ENCODE measurements around the gene TNFRSF17. TPM values are rescaled to one million over a fixed set of nuclear protein-coding genes. Genes with fewer than 3 reads are reported as not detected.

TNFRSF17 gene
- total RNA-seq: not detected

GRCh38 chr16:11964761-11965551 lies at the start of gene TNFRSF17:
TSS of gene TNFRSF17 (plus strand) at chr16:11965210. CDS start at chr16:11965325, 115 bp downstream.

DNA sequence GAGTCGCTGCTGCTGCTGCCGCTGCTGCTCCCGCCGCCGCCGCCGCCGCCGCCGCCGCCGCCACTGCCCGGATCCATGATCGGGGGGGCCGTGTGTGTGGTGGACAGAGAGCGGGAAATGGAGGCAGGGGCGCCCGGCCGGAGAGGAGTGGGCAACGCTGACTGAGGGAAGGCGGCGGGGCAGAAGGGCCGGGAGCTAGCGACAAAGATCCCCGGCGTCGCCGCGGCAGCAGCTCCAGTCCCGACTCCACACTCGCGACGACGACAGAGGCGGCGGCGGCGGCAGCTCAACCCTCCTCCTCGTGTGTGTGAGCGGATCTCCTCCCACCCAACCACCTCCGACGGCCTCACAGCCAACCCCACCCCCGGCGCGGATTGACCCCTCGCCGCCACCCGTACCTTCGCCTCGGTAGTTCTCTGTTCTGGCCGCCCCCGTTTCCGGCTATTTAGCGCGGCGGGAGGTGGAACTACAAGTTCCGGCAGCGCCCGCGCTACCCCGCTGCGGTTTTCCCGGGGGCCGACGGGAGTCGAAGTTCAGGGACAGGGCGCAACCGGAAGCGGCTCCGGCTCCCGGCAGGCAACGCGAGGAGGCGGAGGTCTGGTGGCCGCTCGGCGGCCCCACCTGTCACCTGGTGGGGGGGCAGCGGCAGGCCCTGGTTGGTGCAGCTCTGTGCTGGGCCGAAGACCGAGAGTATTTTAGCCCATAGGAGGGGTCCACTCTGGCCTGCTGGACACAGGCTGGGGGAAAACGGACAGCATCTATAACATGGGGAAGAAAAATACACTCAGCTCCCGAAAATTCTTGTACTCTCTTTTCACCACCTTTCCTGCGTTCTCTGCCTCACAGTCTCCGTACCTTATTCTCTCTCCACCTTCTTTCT lies 49.1 kb upstream of the TNFRSF17 start, which contains the start of gene GSPT1:
Gene GSPT1, minus strand, starts transcription at position 313 of the 880 bp plus-strand sequence. Its CDS starts 236 bp downstream, at position 77.

DNA sequence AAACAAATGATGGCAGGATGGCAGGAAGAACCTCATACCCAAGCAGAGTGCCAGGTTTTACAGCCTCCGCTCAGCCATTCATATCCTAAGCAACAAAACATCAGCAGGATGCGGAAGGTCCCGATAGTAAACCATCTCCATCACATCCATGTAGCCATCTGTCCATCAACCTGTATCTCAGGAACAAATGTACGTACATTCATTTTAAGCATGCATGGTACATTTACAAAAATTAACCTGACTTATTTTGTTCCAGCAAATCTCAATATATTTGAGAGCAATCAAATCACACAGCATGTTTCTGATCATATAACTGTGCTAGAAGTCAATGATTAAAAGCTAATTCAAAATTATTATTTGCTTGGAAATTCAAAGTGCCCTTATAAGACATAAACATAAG lies 23.1 kb upstream of the TNFRSF17 start, which contains the start of gene NPIPB2:
Gene NPIPB2, minus strand, starts transcription at position 101 of the 400 bp plus-strand sequence. Its CDS starts 0 bp downstream, at position 101.

Small RNA genes lying within 50 kb of the gene (small RNA-seq; reads per million reads assigned to genes)
- gene AC007216.5 (ENCODE audit: low replicate concordance) (not detected), gene UBL5P4 (ENCODE audit: low replicate concordance) (not detected)

Other genes starting within 250 kb of the TNFRSF17 start
- 44.7 TPM for gene TXNDC11, start 222.4 kb upstream of the TNFRSF17 start, total RNA-seq
- 65.3 TPM for gene ZC3H7A, start 168.0 kb upstream of the TNFRSF17 start, total RNA-seq
- gene RSL1D1, start 113.7 kb upstream of the TNFRSF17 start, total RNA-seq: 78.8 TPM
- 47.8 TPM for gene GSPT1, start 49.3 kb upstream of the TNFRSF17 start, total RNA-seq
- gene NPIPB2, start 23.2 kb upstream of the TNFRSF17 start, total RNA-seq: 11.8 TPM
- 65.4 TPM for gene SNX29, start 11.5 kb downstream of the TNFRSF17 start, total RNA-seq